HG03558 (cell line): Measurements from ENCODE around the gene USH1C.

ENCODE experiments used
- ATAC-seq: cut with Tn5 transposase; IDR thresholded peaks from one replicate; pipeline ENCODE4 v1.9.1; 2021; ENCODE audit warnings: moderate number of reproducible peaks; ENCODE audit not compliant: unreplicated experiment; ENCODE audit errors: extremely low read depth

The USH1C gene

DNA sequence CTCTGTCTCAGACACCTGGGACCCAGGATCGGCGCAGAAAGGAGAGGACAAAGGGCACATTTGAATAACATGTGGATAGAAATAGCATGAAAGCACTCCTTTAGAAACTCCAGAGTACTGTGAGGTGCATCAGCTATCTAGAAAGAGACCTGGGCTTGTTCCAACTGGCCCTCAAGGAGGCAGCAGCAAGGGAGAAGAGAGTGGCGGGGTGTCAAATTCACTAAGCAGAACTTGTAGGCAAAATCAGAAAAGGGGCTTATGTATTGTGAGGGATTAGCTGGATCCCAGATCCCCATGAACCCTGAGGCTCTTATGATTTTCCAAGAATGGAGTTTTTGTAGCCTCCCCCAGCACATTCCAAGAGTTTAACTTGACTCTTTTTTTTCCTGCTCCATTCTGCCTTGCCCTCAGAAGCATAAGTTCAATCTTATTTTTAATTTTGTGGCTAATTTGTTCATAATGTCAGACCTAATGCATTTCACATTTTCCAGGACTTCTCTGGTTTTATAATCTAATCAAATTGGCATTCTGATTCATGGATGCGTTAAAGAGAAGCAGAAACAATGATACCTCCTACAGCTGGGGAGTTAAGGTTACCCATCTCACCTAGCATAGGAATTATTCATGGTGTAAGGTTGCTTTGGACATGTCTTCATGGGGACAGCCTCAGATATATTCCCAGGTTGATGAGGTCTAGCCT lies 33.6 kb downstream of the USH1C start:
- ATAC-seq: no peak

DNA sequence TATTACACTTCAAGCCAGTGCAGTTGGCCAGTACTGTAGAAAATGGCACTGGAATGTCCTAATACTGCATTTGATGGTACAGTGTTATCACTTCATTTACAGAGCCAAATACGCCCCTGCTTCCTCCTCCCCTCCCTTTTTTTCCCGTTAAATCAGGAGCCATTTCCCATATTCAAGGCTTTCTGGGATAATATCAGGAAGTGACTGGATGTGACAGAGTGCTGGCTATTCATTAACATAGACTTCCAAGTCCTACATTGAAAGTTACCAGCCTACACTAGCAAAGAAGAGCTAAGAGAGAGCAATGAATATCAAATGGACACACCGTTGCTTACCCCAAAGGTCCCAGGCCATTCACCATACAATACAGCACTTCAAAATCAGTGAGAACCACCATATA lies 35.4 kb downstream of the USH1C start:
- ATAC-seq: no peak

DNA sequence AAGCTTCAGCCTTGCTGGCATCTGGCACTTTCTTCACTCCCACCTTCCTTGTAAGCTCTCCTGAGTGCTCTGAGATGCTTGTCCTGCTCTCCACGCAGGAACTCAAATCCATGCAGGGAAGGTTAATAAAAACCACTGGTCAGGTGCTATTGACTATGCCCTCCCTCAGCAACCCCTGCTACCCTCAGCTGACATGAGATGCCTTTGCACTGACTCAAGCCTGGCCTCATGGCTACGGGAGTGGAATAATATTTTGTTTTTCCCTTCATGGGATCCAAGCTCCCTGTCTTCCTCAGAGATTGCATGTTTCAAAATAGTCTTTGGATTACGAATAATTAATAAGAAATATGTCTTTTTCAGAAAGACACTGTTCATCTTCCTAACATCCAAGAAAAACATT lies 35.9 kb downstream of the USH1C start:
- ATAC-seq: no peak

GRCh38 chr11:17507773-17508172 lies 36.4 kb downstream of the USH1C start:
- ATAC-seq: no peak

DNA sequence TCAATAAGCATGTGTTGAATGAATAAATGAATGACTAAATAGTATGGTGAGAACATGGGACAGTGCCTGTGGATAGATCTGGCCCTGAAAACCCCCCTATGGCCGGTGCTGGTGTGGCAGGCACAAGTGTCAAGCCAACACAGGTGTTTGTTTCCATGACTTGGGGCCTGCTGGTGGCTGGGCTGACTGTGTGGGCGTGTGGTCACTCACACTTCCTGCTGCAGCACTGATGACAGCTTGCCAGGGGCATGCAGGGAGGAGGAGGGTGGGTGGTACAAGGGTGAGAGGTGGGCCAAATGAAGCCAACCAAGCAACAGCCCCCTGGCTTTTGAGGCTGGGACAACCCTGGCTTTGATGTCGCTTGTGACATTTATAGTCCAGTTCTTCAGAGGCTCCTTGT lies 37.3 kb downstream of the USH1C start:
- no peak for ATAC-seq

- no peak for ATAC-seq
These were observed 37.9 kb downstream of the USH1C start for GRCh38 chr11:17506314-17506713.

- no peak for ATAC-seq
These were observed 39.1 kb downstream of the USH1C start for GRCh38 chr11:17505146-17505545.

DNA sequence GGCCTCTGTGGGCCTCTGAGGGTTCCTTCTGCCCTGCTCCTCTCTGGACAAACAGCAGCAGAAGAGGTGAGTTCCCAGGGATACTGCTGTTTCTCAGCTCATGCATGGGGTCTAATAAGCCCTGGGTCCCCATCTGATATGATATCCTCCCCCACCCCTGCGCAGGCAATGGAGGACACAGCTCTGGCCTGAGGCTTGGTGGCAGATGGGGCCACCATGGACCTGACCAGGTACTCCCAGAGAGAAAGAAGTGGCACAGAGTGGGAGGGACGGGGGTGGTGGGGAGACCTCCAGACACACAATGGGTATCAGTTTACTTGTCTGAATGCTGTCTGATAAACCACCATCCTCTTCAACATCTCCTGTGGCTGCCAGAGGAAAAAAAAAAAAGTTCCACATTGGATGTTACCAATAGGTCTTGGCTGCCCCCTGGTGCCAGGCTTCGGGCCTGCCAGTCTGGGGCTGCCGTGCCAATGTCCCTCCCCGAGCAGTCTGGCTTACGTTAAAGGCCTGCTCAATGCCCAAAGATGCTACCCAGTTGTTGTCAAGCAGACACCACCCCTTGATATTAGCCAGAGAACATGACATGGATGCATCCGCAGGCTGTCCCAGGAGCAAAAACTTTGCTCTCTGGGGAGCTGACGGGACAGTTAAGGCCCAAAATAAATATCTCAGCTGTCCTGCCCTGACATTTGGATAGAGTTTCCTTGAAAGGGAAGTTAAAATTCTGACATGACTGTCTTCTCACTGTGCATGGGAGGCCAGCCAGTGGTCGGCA lies 39.7 kb downstream of the USH1C start:
- ATAC-seq: no peak

DNA sequence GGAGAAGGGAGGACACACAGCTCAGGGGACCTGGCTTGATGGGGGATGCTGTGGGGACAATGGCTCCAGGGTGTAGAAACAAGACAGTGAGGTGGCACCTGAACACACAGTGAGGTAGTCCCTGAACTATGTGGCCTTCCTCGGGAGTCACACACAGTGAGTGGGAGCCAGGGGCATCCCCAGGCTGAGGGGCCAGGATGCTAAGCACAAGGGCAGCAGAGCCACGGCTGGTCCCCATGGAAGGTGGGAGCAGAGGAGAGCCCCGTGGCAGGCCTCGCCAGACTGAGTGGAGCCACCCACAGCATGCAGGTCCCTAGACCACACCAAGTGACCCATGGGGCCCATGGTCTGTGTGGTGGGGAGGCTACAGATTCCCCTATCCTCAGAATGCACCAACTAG lies 41.6 kb downstream of the USH1C start:
- ATAC-seq: no peak

DNA sequence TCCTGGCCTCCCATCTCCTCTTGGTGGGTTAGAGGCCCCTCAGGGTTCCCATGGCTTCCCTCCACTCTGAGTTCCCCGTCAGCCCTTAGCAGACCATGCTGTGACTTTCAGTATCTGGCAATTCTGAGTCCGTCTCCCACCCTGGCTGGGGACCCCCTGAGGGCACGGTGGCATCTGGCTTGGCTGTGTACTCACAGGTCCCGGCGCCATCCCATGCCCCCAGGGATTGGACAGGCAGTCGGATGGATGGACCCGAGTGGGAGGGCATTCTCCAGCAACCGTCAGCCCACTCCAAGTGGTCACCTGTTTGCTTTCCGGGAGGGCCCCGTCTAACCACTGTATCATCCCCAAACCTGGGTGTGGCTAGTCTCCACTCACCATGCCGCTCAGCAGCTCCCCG lies 43.5 kb downstream of the USH1C start:
- no peak for ATAC-seq

GRCh38 chr11:17498475-17498874 lies 45.7 kb downstream of the USH1C start:
- no peak for ATAC-seq

DNA sequence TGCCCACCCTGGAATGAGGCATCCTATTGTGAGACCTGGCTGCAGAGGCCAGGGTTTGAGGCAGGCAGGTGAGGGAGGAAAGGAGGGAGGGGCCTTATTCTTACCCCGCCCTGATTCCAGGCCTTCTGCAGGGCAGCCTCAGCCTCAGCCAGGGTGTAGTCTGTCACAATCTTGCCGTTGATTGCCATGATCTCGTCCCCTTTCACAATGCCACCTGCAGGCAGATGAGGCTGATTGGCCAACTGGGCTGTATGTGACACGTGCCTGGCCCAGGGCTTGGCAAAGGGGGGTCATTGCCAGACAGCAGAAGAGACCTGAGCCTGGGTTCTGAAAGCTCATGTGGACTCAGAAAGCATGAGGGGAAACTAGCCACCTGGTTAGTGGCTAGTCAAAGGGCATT lies 46.2 kb downstream of the USH1C start:
- no peak for ATAC-seq

- ATAC-seq: no peak
These were observed 47.8 kb downstream of the USH1C start for GRCh38 chr11:17496406-17496805.

DNA sequence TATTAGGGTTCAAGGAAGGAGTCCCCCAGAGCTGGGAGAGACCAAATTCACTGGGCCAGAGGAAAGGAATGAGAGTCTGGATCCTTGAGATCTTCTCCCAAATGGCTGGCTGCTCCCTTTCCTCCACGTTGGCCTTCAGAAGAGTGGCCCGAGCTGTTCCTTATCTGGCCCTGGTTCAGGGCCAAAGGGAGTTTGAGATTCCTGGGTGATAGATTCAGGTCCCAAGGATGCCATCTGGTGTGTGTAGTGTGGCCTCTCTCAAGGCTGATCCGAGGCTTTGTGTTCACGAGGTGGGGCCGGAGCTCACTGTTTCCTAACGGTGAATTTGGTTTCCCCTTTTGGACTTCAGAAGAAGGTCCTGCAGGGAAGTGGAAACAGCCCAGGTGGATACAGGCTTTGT lies 50.2 kb downstream of the USH1C start:
- no peak for ATAC-seq

DNA sequence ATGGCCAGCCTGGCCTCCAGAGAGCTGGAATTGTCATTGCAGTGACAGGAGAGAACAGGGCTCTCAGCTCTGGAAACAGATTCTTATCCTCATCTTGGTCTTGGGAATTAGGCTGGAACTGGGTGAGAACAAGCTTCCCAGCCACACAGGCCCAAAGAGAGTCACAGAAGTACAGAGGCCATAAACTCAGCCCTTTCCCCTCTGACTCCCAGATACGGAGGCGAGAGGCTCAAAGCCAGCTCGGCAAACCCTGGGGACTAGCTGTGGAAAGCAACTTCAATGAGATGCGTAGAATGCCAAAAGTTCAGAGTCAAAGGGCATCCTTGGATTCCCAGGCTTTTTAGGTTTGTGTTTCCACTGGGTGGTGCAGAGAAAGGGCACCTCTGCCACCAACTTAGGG lies 53.3 kb downstream of the USH1C start:
- no peak for ATAC-seq

DNA sequence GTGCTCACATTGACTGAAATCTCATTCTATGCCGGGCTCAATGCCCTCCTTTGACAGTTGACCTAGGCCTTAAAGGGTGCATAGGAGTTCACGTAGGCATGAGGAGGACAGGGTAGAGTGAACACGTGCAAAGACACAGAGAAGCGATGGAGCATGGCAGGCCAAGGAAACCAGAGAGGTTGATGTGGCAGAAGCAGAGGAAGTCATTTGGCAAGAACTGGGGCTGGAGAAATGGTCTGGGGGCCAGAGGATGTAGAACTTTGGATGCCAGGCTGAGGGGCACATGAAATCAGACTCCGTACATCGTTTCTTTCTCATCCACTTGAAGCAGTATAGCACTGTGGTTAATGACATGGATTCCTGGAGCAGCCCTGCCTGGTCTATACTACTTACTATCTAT lies 54.0 kb downstream of the USH1C start:
- no peak for ATAC-seq

DNA sequence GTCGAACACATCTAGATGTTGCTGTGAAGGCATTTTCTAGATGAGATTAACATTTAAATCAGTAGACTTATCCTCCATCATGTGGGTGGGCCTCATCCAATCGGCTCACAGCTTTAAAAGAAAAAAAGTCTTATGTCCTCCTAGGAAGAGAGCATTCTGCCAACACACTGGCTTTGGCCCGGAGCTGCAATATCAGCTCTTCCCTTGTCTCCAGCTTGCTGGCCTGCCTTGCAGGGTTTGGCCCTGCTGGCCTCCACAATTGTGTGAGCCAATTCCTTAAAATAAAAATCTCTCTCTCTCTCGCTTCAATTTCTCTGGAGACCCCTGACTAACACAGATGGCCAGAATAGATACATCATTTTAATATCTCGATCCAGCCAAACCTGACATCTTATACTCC lies 54.5 kb downstream of the USH1C start:
- ATAC-seq: no peak

- ATAC-seq: no peak
These were observed 55.7 kb downstream of the USH1C start for GRCh38 chr11:17488563-17488962.

GRCh38 chr11:17486646-17487045 lies 57.6 kb downstream of the USH1C start:
- ATAC-seq: no peak

GRCh38 chr11:17483505-17483904 lies 60.7 kb downstream of the USH1C start:
- ATAC-seq: no peak

GRCh38 chr11:17481905-17482304 lies 62.3 kb downstream of the USH1C start:
- no peak for ATAC-seq
